T-cell (primary cell): ENCODE measurements around the gene DIPK1A. TPM values are rescaled to one million over a fixed set of nuclear protein-coding genes. Genes with fewer than 3 reads are reported as not detected.

Experiments used
- ATAC-seq, 4 experiments: fragments of 200-7000 bp in 3 of 4; fragments of 150-1000 bp in 1 of 4; cut with Tn5 transposase; replicated peaks in 1 of 4; 1 replicate in 3 of 4; 2 replicates in 1 of 4; pipeline ENCODE4 v1.10.0; 2021; ENCODE audit warnings: moderate library complexity in 3 of 4, mild to moderate bottlenecking in 2 of 4, moderate number of reproducible peaks in 1 of 4
- CTCF ChIA-PET, 2 donors: fragments of 300-600 bp; sonication (Branson Sonifier 250); formaldehyde crosslinking; loops; one replicate each; lab custom pipeline; 2022; ENCODE audit warnings: antibody characterized with exemption in 2 of 2; lab: Charles Lee
- POLR2A ChIA-PET, 2 donors: fragments of 300-600 bp; sonication (Branson Sonifier 250); formaldehyde crosslinking; loops; one replicate each; lab custom pipeline; 2022; ENCODE audit warnings: antibody characterized with exemption in 2 of 2; lab: Charles Lee
- DNase-seq, 35 experiments: peaks; one replicate each; pipeline versions ENCODE4 v3.0.0 to v3.0.0-alpha.2; 2013 to 2023
- H3K27ac ChIP-seq: one replicate; pipeline ENCODE4 v1.5.1; 2013; ENCODE audit warnings: low read length
- H3K27me3 ChIP-seq, 2 experiments: replicated peaks in 1 of 2; 1 replicate in 1 of 2; 2 replicates in 1 of 2; pipeline versions ENCODE4 v1.6.1 to v1.7.0; 2013; ENCODE audit warnings: low read length in 1 of 2, mixed read lengths in 1 of 2; ENCODE audit not compliant: control insufficient read depth in 2 of 2, insufficient read depth in 2 of 2; ENCODE audit errors: extremely low read depth in 1 of 2
- H3K36me3 ChIP-seq, 2 donors: 1 replicate in 1 of 2; 2 replicates in 1 of 2; pipeline versions ENCODE4 v1.6.1 to v1.7.0; 2013; ENCODE audit warnings: low read length in 1 of 2; ENCODE audit not compliant: control insufficient read depth in 2 of 2, insufficient read depth in 1 of 2; ENCODE audit errors: extremely low read depth in 1 of 2
- H3K4me1 ChIP-seq, 2 experiments: 1 replicate in 1 of 2; 2 replicates in 1 of 2; pipeline versions ENCODE4 v1.6.1 to v1.7.0; 2013; ENCODE audit warnings: low read length in 2 of 2, mixed read lengths in 1 of 2; ENCODE audit not compliant: insufficient read depth in 2 of 2, control insufficient read depth in 1 of 2; ENCODE audit errors: extremely low read depth in 1 of 2
- H3K4me3 ChIP-seq, 2 donors: 1 replicate in 1 of 2; 2 replicates in 1 of 2; pipeline versions ENCODE4 v1.5.1 to v1.7.0; 2013; ENCODE audit warnings: mild to moderate bottlenecking in 2 of 2, low read length in 1 of 2, moderate library complexity in 1 of 2; ENCODE audit not compliant: control insufficient read depth in 1 of 2; ENCODE audit errors: extremely low read depth in 1 of 2
- H3K9me3 ChIP-seq: 2 replicates; pipeline ENCODE4 v1.7.0; 2013
- H3K27ac Mint-ChIP-seq, 2 donors: one replicate each; pipeline ENCODE4 v1.8.0; 2020 to 2021; ENCODE audit warnings: mild to moderate bottlenecking in 2 of 2, mixed read lengths in 2 of 2
- H3K27me3 Mint-ChIP-seq, 2 donors: one replicate each; pipeline ENCODE4 v1.8.0; 2021 to 2022; ENCODE audit warnings: mixed read lengths in 2 of 2
- H3K36me3 Mint-ChIP-seq: one replicate; pipeline ENCODE4 v1.8.0; 2021; ENCODE audit warnings: mixed read lengths
- H3K4me1 Mint-ChIP-seq, 3 donors: one replicate each; pipeline ENCODE4 v1.8.0; 2020 to 2022; ENCODE audit warnings: mixed read lengths in 3 of 3, mild to moderate bottlenecking in 1 of 3
- H3K4me3 Mint-ChIP-seq, 3 donors: one replicate each; pipeline ENCODE4 v1.8.0; 2020 to 2022; ENCODE audit warnings: mild to moderate bottlenecking in 3 of 3, mixed read lengths in 3 of 3, moderate library complexity in 3 of 3
- H3K9me3 Mint-ChIP-seq, 3 donors: one replicate each; pipeline ENCODE4 v1.8.0; 2020 to 2022; ENCODE audit warnings: mixed read lengths in 3 of 3
- WGBS: methylation state at CpG from one replicate; pipeline ENCODE4 v1.1.5; 2013; ENCODE audit warnings: missing lambda C conversion rate; ENCODE audit not compliant: insufficient coverage; 5-methylcytosine and 5-hydroxymethylcytosine counted together
- total RNA-seq, 35 experiments: library from RNA in 6 of 35; stranded (reverse) in 6 of 35; fragments of 120-200 nt in 1 of 35; gene quantifications; one replicate each; pipeline versions ENCODE4 v1.2.1 to v1.2.4 and lab custom pipeline; 2013 to 2026

DIPK1A gene
- total RNA-seq, 5 donors from 2014 or later (not counting 1 experiment from before 2014, with no cell fraction given) = 8.9 to 16.0 (median 14.4) TPM

DNA sequence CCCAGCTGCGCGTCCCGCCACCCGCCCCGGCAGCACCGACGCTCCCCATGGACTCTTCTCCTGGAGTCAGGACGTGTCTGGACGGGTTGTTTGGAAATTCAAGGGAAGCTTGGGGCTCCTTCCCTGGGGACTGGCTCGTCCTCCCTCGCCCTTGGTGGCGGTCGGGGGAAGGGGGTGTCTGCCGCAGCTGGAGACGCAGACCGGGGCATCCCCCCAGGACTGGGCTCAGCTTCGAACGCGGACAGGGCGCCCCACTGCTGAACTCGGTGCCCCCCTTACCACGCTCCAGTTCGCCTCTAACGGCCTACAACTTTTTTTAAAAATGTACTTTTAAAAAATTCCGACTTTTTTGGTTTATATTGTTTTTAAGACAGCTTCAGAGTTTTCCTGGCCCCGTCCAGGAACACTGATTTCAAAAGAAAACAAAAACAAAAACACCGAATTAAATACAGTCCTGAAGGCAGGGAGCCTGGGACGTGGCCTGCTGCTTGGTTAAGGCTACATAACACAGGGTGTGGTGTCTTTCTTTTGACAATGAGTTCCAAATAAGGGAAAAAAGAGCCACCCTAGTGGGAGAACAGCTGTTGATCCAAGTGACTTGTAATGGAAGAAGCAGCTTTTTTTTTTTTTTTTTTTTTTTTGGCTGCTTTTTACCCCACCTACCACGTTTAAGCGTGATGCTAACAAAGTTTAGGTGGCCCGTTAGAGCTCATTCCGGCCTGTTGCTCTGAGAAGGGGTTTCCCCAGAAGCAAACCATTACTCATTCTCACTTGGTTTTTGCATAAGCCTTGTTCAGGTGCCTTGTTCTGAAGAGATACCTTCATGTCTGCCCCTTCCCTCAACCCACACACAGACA lies 862 bp upstream of the DIPK1A start:
- Mint-ChIP-seq H3K9me3 (no peaks in the 10 kb centered on the region), H3K36me3 (no peaks in the 10 kb centered on the region), H3K27ac (no peak overlapping the region), H3K4me1 (peaks cover 25 to 34% (median 30%) of the 10 kb centered on the region in 3 donors), H3K27me3 (no peaks in the 10 kb centered on the region), H3K4me3 (no peak overlapping the region)
- ATAC-seq (peak; percentile 52 to 72 (median 56)), DNase-seq (peak; percentile 24 to 92 (median 68))
- H3K4me3 ChIP-seq = peak overlapping the region; percentile 78
- H3K36me3 ChIP-seq = peaks cover 0 to 2% of the 10 kb centered on the region in 2 donors
- 0% methylated on average over 18 of the region's 32 CpGs for WGBS
- H3K9me3 ChIP-seq = no peaks in the 10 kb centered on the region
- no peaks in the 10 kb centered on the region for H3K27me3 ChIP-seq
- CTCF ChIA-PET = interaction anchor here (0.5 to 7.0 kb wide), 37 partner anchors 8 to 1458 kb away, joined by 3 to 82 read pairs (median 5); partner anchors contain the start of genes MTF2 (in 1 of the 2) and RPL5 (in 1 of the 2)
- H3K4me1 ChIP-seq = peaks cover 49 to 64% of the 10 kb centered on the region in 2 experiments
- H3K27ac ChIP-seq = peak overlapping the region; percentile 97
- POLR2A ChIA-PET = interaction anchor here (0.6 to 3.1 kb wide), 21 partner anchors 13 to 1422 kb away, joined by 3 to 44 read pairs (median 5); no protein-coding TSS in a partner anchor

- Histone ChIP-seq H3K9me3 (no peaks in the 10 kb centered on the region), H3K4me1 (peaks cover 51 to 60% of the 10 kb centered on the region in 2 experiments), H3K27ac (peak overlapping the region; percentile 84), H3K27me3 (no peaks in the 10 kb centered on the region), H3K36me3 (peaks cover 0 to 2% of the 10 kb centered on the region in 2 donors), H3K4me3 (peak overlapping the region; percentile 78 to 81)
- Mint-ChIP-seq H3K27ac (peak overlapping the region; percentile 95 to 97), H3K4me1 (peaks cover 39 to 46% (median 44%) of the 10 kb centered on the region in 3 donors), H3K27me3 (no peaks in the 10 kb centered on the region), H3K36me3 (no peaks in the 10 kb centered on the region), H3K9me3 (no peaks in the 10 kb centered on the region), H3K4me3 (peak overlapping the region in 2 of 3 donors; percentile 89 to 95)
- DNase-seq (peak; percentile 42 to 86 (median 58)), ATAC-seq (peak; percentile 43 to 57 (median 49))
- CTCF ChIA-PET = interaction anchor here (0.5 to 7.0 kb wide), 23 partner anchors 8 to 129 kb away, joined by 3 to 82 read pairs (median 5); partner anchors contain the start of gene RPL5 (in 1 of the 2)
- under 1% methylated on average over 36 of the region's 44 CpGs for WGBS
- POLR2A ChIA-PET = interaction anchor here (0.6 to 3.1 kb wide), 5 partner anchors 20 to 122 kb away, joined by 3 to 15 read pairs (median 4); no protein-coding TSS in a partner anchor
Measured at GRCh38 chr1:92960395-92961130, 699 bp downstream of the DIPK1A start.

DNA sequence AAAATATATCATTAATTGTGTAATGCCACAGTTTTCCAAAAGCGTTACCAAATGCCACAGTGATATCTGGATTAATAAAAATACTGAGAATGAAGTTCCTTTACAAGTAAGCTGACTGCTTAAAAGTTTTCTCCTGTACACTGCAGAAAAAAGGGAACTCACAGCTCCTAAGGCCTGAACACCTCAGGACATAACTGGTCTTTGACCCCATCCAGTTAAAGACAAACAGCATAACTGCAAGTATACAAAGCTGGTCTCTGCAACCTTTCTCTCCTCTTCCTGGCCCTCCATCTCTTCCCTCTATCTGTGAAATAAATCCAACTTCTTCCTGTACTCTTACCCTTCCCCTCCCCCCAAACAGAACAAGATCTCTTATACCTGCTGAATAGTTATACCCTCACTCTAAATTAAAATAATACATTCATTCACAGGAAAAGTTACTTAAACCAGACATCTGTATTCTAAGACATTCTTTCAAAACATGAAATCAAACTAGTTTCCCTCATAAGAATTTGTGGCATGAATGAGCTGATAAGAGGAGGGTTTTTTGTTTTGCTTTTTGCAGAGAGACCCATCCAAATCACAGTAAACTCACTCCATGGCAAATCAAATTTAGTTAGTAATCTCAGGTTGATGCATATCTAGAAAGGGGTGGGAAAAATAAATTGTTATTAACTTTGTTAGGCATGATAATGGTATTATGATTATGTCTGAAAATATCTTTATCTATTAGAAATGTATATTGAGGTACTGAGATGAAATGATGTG lies 2.9 kb downstream of the DIPK1A start:
- ChIA-PET CTCF (interaction anchor here (0.6 to 7.0 kb wide), 11 partner anchors 22 to 127 kb away, joined by 3 to 73 read pairs (median 9); partner anchors contain the start of gene RPL5 (in 1 of the 2)), POLR2A (no interaction called here)
- Mint-ChIP-seq H3K27me3 (no peaks in the 10 kb centered on the region), H3K4me3 (peak overlapping the region; percentile 29 to 53 (median 35)), H3K27ac (peak overlapping the region; percentile 71 to 77), H3K4me1 (peaks cover 57 to 61% (median 58%) of the 10 kb centered on the region in 3 donors), H3K36me3 (no peaks in the 10 kb centered on the region), H3K9me3 (no peaks in the 10 kb centered on the region)
- ATAC-seq = no peak
- WGBS = no CpG with 5 or more reads among the region's 1 CpG
- Histone ChIP-seq H3K36me3 (peaks cover 0 to 2% of the 10 kb centered on the region in 2 donors), H3K4me3 (no peak overlapping the region), H3K27me3 (no peaks in the 10 kb centered on the region), H3K4me1 (peaks cover 36 to 47% of the 10 kb centered on the region in 2 experiments), H3K27ac (peak overlapping the region; percentile 6), H3K9me3 (no peaks in the 10 kb centered on the region)
- no peak for DNase-seq

- peaks cover 58 to 73% (median 69%) of the 10 kb centered on the region in 3 donors for H3K4me1 Mint-ChIP-seq
Measured at GRCh38 chr1:92957030-92957734, 4.1 kb downstream of the DIPK1A start.

More at GRCh38 chr1:92957030-92957734, 4.1 kb downstream of the DIPK1A start:
- peaks cover 0 to 2% of the 10 kb centered on the region in 2 donors for H3K36me3 ChIP-seq
- H3K27me3 ChIP-seq = no peaks in the 10 kb centered on the region
- CTCF ChIA-PET = interaction anchor here (0.6 to 7.0 kb wide), 7 partner anchors 9 to 125 kb away, joined by 3 to 73 read pairs (median 9); partner anchors contain the start of gene RPL5 (in 1 of the 2)
- WGBS = 45% methylated on average over 2 of the region's 5 CpGs
- H3K9me3 ChIP-seq = no peaks in the 10 kb centered on the region
- H3K27ac ChIP-seq = peak overlapping the region; percentile 54
- POLR2A ChIA-PET = interaction anchor here in 1 of 2 donors (0.6 kb wide), 2 partner anchors 489 to 643 kb away, joined by 4 to 19 read pairs; no protein-coding TSS in a partner anchor
- no peaks in the 10 kb centered on the region for H3K27me3 Mint-ChIP-seq
- H3K27ac Mint-ChIP-seq = peak overlapping the region; percentile 71 to 77
- ATAC-seq = no peak
- no peak overlapping the region for H3K4me3 ChIP-seq
- H3K9me3 Mint-ChIP-seq = no peaks in the 10 kb centered on the region
- peaks cover 34 to 39% of the 10 kb centered on the region in 2 experiments for H3K4me1 ChIP-seq
- no peak for DNase-seq
- H3K4me3 Mint-ChIP-seq = peak overlapping the region; percentile 17 to 35 (median 21)
- no peaks in the 10 kb centered on the region for H3K36me3 Mint-ChIP-seq
